GM21529 (cell line): ENCODE measurements around the gene RBSN.
A peak's percentile ranks its signal among the peaks of the same experiment; 100 is the strongest.

Source experiments
- ATAC-seq: cut with Tn5 transposase; IDR thresholded peaks from one replicate; pipeline ENCODE4 v1.9.1; 2021; ENCODE audit not compliant: unreplicated experiment

RBSN gene

DNA sequence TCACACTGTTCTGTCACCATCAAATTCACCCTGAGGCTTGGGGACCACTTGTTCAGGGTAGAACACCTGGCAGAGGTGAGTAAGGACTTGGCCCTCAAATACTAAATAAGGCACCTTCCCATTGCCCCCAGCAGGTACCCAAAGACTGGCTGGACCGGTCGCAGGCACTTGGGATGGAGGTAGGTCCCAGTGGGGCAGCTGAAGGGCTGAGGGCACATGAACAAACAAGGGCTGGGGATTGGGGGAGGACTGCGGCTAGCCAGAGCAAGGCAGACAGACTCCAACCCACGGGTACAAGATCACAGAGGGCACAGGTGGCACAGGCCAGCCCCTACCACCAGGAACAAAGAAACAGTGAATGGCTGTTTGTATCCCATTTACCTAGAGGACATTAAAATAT lies 35.7 kb downstream of the RBSN start:
- ATAC-seq: no peak

DNA sequence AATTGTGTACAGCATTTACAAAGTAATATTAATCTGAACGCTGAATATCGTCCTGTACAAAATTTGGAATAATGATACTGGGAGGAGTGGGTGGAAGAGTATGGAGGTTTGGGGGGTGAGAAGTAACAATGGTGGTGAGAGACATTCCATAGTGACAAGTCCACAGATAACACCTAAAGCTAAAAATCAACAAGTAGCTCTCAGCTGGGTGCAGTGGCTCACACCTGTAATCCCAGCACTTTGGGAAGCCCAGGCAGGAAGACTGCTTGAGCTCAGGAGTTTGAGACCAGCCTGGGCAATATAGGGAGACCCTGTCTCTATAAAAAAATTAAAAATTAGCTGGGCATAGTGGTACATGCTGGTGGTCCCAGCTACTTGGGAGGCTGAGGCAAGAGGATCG lies 38.9 kb downstream of the RBSN start:
- no peak for ATAC-seq

DNA sequence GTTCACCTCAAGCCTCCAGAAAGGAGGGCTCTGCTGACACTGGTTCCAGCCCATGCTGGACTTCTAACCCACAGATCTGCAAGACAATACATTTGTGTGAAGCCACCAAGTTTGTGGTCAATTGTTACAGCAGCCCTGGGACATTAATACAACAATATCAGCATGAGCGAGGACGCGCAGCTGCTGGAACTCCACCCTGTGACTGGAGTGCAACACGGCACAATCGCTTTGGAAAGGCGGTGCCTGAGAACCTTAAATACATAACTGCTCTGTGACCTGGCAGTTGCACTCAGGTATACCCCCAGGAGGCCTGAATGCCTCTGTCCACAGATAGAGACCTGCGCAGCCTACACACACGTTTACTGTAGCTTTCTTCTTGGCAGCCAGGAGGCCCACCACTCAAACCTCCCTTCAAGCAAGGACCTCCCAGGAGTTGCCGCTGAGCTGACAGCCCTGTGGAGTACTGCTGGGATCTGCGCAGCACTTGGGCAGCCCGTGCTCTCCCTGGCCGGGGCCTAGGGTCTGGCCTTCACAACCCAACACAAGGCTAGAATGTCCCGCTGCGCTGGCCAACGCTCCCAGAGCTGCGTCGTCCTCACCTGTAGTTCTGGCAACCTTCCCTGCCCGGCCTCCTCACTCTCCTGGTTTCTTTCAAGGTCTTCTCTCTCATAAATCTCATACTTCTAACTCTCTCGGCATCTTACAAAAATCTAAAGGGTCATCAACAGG lies 42.1 kb downstream of the RBSN start:
- ATAC-seq: no peak

DNA sequence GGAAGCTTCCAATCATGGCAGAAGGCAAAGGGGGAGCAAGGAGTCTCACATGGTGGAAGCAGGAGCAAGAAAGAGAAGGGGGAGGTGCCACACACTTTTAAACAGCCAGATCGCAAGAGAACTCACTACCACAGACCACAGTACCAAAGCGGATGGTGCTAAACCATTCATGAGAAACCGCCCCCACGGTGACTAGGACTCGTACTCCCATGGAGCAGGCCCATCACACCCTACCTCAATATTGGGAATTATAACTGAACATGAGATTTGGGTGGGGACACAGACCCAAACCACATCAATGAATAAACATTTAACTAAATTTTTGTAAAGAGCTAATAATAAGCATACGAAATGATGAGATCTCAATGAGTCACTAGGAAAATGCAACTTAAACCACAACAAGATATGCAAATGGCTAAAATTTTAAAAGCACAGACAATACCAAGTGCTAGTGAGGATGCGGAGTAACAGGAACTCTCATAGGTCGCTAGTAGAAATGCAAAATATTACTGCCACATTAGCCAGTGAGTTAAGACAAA lies 43.9 kb downstream of the RBSN start:
- peak; percentile 43 for ATAC-seq

DNA sequence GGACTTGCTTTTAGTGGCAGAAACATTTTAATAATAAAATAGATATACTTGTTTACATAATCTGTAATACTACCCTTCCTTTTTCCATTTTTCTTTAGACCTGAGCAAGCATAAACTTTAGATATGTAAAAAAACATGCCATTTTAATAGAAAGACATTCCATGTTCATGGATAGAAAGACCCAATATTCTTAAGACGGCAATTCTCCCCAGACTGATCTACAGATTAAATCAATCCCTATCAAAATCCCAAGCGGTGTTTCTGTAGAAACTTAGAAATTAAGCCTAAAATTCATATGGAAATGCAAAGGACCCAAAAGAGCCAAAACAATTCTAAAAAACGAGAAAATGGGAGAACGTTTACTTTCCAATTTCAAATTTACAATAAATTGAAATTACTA lies 45.4 kb downstream of the RBSN start:
- no peak for ATAC-seq

DNA sequence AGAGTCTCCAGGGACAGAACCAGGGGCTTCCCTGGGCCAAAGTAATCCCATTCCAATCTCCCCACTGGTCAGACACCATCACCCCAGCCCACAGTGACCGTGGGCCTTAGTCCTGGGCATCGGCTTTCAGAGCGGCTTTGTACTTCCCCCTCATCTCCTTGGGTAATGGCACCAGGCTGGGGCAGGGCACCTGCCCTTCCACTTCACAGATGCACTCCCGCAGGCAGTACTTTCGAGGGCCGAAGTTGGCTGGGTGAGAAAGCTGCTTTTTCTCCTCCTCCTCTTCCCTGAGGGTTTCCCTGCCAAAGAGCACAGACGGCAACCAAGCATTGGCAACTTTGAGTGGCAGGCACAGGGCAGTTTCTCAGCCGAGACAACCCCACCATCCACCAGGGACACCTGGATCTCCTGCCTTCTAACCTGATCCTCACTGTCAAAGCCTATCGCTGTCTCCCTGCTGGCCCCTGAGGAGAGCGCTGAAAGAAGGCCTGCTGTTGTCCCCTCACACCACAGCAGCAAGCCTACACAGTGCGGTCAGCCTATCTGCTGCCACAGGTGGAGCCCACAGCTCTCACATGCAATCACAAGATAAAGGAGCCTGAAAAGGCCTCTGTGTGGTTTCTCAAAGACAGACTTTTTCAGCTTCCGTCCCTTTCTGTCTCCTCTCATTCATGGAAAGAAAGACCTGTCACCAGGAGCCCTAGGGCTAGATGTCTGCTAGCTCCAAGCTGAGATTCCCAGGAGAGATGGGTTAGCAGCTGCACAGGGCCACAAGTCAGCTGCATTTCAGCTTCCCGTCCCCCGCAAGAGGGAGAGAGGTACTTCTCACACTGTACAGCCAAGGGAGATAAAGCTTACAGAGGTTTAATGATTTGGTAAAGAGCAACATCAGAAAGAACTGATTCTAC lies 46.4 kb downstream of the RBSN start:
- no peak for ATAC-seq

DNA sequence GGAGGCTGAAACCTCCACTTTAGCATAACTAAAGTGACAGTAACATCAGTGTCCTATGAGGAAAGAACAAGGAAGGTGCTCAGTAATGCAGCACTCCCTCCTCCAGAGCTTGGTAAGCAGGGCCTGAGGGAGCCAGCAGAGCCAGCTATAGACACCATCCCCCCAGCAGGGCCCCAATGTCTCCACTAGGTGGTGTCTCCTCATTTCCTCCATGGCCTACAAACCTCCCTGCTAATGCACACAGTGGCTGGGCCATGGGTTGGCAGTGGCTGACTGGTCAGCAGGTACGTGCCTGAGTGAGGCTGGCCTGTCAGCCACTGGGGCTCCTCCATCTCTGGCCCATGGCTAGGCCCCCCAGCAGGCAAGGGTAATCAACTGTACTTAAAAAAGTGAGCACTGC lies 47.4 kb downstream of the RBSN start:
- peak; percentile 64 for ATAC-seq

DNA sequence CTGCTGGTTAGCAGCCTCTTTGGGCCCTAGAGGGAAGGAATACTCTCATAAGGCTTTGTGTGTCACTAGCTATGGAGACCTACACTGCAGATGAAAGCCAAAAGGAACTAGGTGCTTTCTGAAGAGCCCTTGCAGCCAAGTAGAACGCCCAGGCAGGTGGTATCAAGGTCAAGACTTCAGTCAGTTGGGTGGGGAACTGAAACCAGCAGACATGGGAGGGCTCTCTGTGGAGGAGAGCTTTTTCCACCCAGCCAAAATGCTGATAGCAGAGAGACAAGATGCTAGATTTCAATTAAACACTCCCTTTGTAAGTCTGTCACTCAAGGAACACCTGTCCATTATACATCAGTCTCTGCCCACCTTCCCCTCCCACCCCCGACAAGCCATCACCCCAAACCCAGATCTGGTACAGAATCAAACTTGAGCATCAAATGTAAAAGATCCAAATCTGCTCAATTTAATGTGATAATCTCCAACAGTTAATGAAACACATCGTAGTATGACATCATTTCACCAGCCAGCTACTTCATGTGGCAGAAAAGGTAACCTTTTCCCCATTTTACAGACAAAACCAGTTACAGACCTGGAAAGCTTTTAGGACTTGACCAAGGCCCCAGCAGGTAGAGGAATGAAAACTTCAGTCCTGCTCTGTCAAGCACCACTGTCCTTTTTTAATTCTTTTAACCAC lies 48.4 kb downstream of the RBSN start:
- ATAC-seq: peak; percentile 78

DNA sequence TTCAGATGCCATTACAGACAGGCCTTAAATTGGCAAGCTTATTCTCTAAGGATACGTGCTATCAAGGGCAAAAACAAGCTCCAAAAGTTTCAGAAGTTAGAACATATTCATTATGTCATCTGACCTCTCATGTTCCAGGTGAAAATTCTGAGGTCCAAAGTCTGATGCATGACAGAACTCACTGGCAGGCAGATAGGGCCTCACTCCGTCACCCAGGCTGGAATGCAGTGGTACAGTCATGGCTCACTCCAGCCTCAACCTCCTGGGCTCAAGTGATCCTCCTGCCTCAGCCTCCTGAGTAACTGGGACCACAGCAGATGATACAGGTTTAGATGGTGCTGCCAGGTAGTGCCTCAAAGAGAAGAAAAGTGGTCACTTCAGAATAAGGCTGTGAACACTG lies 49.4 kb downstream of the RBSN start:
- ATAC-seq: no peak

DNA sequence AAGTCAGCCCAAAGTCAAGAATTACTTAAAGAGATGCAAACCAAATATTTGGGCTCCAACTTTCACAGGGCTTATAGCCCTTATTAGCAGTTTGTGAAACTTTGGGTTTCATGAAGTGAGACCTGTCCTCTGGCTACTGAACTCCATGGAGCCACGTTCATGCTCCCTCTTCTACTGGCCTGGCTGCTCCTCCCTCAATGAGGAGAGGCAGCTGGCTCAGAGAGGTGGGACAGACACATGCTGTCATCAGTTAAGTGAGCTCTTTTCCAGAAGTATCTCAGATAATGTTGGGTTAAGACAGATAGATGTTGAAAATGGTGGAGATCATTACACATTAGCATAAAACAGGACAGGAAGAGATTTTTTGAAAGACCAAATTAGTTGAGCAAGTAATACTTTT lies 53.3 kb downstream of the RBSN start:
- ATAC-seq: no peak

DNA sequence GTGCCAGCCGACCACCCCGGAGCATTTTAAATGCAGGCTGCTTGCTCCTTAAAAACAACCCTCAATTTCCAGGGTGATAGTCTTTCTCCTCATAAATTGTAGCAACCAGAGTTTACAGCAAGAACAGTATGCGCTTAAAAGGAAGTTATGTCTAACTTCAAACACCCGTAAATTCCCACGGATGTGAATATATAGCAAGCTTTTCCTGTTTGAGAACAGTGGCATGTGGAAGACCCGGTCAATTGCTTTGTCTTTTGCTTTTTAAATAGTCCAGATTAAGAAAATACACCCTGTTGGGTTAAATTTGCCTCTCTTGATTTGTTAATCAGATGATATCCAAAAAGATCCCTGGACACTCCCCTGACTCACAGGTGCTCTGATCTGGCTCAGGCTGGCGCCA lies 54.6 kb downstream of the RBSN start:
- ATAC-seq: no peak

DNA sequence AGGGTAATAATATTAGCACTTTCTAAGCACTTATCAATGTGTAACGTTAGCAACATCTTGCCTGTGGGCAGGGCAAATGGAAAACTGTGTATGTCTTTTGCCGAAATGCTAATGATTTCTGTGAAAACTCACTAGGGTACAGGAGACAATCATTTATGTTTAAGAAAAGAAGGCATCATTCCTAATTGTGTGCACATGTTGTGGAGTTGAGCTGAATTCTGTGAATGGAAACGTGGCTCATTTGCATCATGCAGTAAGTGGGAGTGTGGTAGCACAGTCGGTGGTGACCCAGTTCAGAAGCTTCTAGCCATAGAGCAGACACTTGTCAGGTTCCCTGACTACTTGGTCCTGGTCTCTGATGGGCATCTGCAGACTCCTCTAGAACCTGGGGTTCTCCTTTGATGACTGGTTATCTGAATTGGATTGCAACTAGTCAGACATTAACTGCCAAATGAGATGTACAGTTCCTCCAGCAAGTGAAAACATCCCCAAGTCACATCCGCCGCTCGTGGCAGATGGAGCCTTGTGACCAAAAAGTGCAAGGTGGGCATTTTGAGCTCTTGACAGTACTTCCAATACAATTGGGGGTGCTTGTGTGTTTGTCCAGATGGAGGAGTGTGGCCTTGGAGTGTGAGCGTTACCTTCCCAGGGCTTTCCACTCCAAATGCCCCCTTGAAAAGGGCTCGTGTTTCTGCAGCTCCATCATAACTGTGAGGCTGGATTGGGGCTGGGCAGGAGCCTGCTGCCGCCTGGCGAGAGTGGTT lies 55.4 kb downstream of the RBSN start:
- ATAC-seq: no peak

DNA sequence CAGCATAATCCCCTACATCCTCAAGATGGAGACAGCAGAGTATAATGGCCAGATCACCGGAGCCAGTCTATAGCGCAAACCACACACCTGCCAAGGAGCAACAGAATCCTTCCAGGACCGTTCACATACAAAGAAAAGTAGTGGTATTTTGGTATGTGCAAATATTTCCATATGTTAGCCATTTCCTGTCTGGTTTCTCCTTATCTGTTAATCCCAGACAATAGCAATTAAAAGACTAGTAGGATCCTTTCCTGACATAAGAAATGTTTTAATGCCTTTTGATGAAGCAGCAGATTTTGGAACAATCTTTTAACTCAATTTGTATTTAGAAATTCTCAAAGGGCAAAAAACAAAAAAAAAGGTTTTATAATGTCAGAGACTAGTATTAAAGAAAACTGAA lies 56.0 kb downstream of the RBSN start:
- no peak for ATAC-seq

DNA sequence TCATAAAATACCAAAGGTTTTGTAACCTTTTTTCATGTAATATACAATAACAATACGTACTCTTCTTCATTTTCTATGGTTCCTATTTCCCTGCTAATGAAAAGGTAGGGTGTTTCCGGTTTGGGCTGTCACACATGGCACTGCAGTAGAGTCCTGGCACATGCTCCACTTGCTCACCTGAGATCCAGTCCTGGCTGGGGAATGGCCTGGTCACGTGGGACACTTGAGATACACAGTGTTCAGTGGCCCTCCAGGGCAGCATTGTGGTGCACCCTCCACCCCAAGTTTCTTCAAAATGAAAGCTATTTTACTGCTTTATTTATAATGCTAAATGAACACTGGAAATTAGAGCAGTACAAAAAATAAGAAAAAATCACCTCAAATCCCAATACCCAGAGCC lies 57.0 kb downstream of the RBSN start:
- no peak for ATAC-seq

DNA sequence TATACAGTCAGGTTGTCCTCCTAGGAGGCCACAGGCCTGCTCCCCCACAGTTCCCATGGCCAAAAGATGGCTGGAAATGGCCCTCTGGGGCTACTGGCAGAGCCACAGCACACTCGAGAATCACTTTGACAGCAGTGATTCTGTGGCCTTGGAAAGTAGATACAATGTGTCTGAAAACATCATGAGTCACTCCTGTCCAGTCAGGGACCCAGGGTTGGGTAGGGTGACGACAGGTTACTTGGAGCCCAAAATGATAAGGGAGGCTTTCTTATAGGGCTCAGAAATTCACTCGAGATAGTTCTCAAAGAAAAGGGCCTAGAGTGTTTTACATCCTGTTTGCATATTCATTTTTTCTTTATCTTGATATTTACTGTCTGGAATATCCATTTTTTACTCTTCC lies 58.1 kb downstream of the RBSN start:
- no peak for ATAC-seq

DNA sequence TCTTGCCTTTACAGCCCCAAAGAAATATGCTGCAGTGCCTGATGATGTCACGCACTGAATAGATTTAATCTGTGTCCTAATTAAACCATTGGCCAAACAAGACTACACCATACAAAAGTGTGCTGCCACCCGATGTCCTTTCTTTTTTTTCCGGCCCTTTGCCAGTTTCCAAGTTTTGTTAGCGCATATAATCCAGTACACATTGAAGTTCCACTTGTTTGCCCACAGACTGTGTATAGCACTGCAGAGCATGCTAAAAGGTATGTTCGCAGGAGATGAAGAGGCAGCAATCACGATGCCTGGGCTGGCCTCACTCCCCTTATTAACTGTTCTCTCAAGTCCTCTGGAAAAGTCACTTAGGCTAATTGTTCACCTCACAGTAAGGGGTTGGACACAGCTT lies 60.6 kb downstream of the RBSN start:
- no peak for ATAC-seq

DNA sequence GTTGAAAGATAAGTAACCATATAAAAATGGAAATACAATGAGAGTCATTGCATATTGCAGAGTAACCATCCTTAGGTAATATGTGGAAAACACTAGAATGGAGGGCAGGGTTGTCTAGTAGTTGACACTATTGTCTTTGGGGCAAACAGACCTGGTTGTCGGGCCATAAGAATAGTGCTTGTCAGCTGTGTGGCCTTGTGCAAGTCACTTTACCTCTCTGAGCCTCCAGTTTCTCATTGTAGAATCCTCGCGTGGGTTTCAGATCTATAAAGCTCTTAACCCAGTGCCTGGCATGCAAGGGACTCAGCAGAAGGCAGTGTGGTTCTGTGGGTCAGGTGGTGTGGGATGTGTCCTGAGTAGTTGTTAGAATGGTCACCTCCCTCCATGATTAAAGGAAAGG lies 65.8 kb downstream of the RBSN start:
- ATAC-seq: no peak

DNA sequence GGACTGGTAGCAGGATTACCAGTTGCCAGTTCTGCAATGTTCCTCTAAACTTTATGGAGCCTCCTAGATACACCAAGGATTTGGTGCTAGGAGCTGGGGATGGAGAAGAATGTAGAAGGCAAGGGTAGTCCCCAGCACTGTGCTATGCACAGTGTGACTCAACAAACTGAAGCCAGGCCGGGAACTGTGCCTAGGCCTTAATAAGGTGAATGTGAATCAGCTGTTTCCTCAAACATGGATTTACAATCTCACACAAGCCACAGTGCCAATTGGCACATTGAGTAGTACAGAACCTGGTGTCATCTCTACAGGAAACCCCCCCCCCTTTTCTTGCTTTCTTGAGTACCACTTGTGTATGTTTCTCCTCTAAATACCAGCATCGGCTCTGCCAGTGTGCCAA lies 66.3 kb downstream of the RBSN start:
- ATAC-seq: no peak

DNA sequence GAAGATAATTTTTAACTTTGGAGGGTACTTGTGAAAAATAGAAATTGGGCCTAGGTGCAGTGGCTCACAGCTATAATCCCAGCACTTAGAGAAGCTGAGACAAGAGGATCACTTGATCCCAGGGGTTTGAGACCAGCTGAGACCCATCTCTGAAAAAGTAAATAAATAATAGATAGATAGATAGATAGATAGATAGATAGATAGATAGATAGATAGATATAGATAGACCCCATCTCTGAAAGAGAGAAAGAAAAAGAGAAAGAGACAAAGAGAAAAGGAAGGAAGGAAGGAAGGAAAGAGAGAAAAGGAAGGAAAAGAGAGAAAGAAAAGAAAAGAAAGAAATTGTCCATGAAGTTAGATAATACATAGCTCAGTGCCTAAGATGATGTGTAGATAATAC lies 69.3 kb downstream of the RBSN start:
- no peak for ATAC-seq

DNA sequence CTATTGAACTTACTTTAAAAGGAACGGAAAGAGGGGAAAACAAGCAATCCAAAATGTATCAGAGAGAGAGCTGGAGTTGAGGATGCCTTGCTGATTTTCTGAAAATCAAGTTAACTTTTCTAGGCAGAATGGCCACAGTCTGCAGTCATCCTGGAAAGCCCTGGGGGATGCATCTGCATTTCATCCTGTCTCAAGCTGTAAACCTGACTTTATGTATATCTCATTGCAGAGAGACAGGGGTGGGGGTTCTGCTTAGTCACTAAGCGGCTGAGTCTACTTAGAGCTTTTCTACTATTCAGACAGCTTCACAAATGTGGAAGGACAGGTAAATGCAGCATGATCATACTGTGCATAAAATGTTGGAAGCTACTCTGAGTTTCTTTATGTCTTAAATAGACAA lies 75.2 kb downstream of the RBSN start:
- no peak for ATAC-seq

DNA sequence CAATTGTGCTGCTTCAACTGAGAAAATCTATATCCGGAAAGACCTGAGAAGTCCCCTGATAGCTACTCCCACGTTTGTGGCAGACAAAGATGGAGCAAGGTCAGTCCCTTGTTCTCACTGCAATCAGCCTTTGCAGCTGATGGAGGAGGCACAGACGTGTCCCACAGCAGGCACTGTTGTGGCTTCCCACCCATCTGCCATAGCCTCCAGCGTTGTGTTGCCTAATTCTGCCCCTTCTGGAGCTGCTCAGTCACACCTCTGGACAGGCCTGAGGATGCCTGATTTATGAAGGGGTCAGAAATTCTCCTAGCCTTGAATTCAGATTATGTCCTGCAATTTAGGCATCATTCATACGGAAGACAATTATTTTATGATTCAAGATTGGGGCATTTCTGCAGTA lies 75.7 kb downstream of the RBSN start:
- no peak for ATAC-seq
